ENCODE data around the gene DGCR8. TPM values are rescaled to one million over a fixed set of nuclear protein-coding genes. Genes with fewer than 3 reads are reported as not detected.

The DGCR8 gene
- polyA plus RNA-seq, 2 of the 4 experiments (the other 2 are of a cell fraction): 18.1 to 21.3 TPM

GRCh38 chr22:20113551-20114310 is 33.7 kb downstream of the DGCR8 start (continued):
- TF ChIP-seq ELK1 (IDR thresholded peaks at IDR 0.05; ENCODE audit: low read depth, low read length): no peak
- no peak for TF ChIP-seq ATOH8 (CRISPR knock-in tag; IDR thresholded peaks at IDR 0.05; ENCODE audit: low read depth)
- TF ChIP-seq MAX (IDR thresholded peaks at IDR 0.05): no peak
- TF ChIP-seq HDAC2 (IDR thresholded peaks at IDR 0.05): no peak
- TF ChIP-seq HES2 (IDR thresholded peaks at IDR 0.05): no peak
- TF ChIP-seq MAZ (IDR thresholded peaks at IDR 0.05; ENCODE audit: borderline replicate concordance, low read depth, low read length): no peak
- no peak for TF ChIP-seq MAFK (IDR thresholded peaks at IDR 0.05; ENCODE audit: partially characterized antibody)
- TF ChIP-seq RFX5 (IDR thresholded peaks at IDR 0.05): no peak
- no peak for TF ChIP-seq JUNB (IDR thresholded peaks at IDR 0.05)

GRCh38 chr22:20114506-20115475 is 34.8 kb downstream of the DGCR8 start:
- TF ChIP-seq SREBF2 (IDR thresholded peaks at IDR 0.05) (no peak), CBX2 (IDR thresholded peaks at IDR 0.05; ENCODE audit: borderline replicate concordance, low read depth) (no peak), NFE2L2 (conservative IDR thresholded peaks at IDR 0.05; ENCODE audit: low read length) (no peak), REST (IDR thresholded peaks at IDR 0.05) (no peak), HEYL (CRISPR knock-in tag; IDR thresholded peaks at IDR 0.05) (no peak), CTCF (IDR thresholded peaks at IDR 0.05) (no peak), GATA3 (IDR thresholded peaks at IDR 0.05; ENCODE audit: borderline replicate concordance) (no peak), TP53 (CRISPR knock-in tag; IDR thresholded peaks at IDR 0.05) (no peak), FOSB (CRISPR knock-in tag; IDR thresholded peaks at IDR 0.05) (no peak), HOXB5 (CRISPR knock-in tag; IDR thresholded peaks at IDR 0.05) (no peak), MAZ (IDR thresholded peaks at IDR 0.05; ENCODE audit: borderline replicate concordance, low read depth, low read length) (no peak), HMGXB4 (CRISPR knock-in tag; IDR thresholded peaks at IDR 0.05; ENCODE audit: borderline replicate concordance) (no peak), KDM1A (IDR thresholded peaks at IDR 0.05; ENCODE audit: low read depth) (no peak)
- Histone ChIP-seq H3K4me3 (no peak overlapping the region), H3K9me3 (no peaks in the 10 kb centered on the region), H3K4me1 (peaks cover 17% of the 10 kb centered on the region), H3K27ac (no peak overlapping the region), H3K4me2 (no peak overlapping the region)
- CTCF ChIA-PET: interaction anchor here (1.9 kb wide), 1 partner anchor 15 kb away, joined by 5 read pairs; no protein-coding TSS in a partner anchor
- ATAC-seq (no peak), FAIRE-seq (no peak), DNase-seq (ENCODE audit: low read depth in 1 of 2, low spot score in 1 of 2) (no peak)
- WGBS (ENCODE audit: missing lambda C conversion rate): 94% methylated on average over 27 of the region's 36 CpGs
- POLR2A ChIA-PET: no interaction called here

Data from A549 (cell line).